ENCODE data around the gene VPS33B. TPM values are rescaled to one million over a fixed set of nuclear protein-coding genes. Genes with fewer than 3 reads are reported as not detected.

VPS33B gene
- total and polyA plus RNA-seq, 2 of the 8 experiments (the other 6 are each of a cell fraction or from before 2014, with no cell fraction given), result 11.8 to 17.3 TPM

- no peak for TF ChIP-seq POLR2AphosphoS5 (IDR thresholded peaks at IDR 0.05; ENCODE audit: low read depth, low read length)
- no peak for TF ChIP-seq BRCA1 (IDR thresholded peaks at IDR 0.05; ENCODE audit: low read depth, low read length)
- no peak for TF ChIP-seq POLR2A (IDR thresholded peaks at IDR 0.05; ENCODE audit: control extremely low read depth in 1 of 2, low read depth in 2 of 2, low read length in 2 of 2)
- no peak for TF ChIP-seq TAF1 (IDR thresholded peaks at IDR 0.05; ENCODE audit: low read depth, low read length)
- no peak for TF ChIP-seq BCL11A (IDR thresholded peaks at IDR 0.05; ENCODE audit: low read depth in 2 of 2, low read length in 2 of 2)
Observed at GRCh38 chr15:91039996-91040395, 17.6 kb upstream of the VPS33B start (continued).

All from H1 (cell line).